K562 treated with DMSO at 1 percent for 24 hours (cell line): ENCODE measurements around the gene HES3. TPM values are rescaled to one million over a fixed set of nuclear protein-coding genes. Genes with fewer than 3 reads are reported as not detected.

ENCODE experiments used
- total RNA-seq: library from RNA; unstranded; fragments of 300-600 nt; gene quantifications from 2 replicates; pipeline ENCODE4 v1.2.3, GENCODE V29; 2022; ENCODE audit warnings: low read depth; ENCODE audit not compliant: insufficient read depth

HES3 gene, protein sequence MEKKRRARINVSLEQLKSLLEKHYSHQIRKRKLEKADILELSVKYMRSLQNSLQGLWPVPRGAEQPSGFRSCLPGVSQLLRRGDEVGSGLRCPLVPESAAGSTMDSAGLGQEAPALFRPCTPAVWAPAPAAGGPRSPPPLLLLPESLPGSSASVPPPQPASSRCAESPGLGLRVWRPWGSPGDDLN
- not detected in 2 replicates for total RNA-seq

DNA sequence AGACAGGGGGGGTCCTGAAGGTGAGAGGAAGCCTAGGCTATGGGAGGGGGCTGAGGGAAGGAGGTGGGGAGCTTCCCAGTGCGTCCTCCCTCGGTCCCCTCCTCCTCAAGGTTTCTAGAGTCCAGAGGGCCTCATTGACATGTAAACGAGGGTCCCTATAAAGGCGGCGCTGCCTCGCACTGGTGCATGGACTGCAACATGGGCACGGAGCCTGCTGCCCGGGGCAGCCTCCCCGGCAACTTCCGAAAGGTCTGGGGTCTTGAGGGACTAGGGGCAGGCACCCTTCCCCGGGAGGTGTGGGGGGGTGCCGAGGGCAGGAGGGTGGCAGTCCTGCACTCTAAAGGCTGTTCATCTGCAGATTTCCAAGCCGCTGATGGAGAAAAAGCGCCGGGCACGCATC, at the start of gene HES3:
Gene HES3 (plus strand): TSS at position 187 of the 400 bp plus-strand sequence. CDS start 187 bp downstream, at position 374.

DNA sequence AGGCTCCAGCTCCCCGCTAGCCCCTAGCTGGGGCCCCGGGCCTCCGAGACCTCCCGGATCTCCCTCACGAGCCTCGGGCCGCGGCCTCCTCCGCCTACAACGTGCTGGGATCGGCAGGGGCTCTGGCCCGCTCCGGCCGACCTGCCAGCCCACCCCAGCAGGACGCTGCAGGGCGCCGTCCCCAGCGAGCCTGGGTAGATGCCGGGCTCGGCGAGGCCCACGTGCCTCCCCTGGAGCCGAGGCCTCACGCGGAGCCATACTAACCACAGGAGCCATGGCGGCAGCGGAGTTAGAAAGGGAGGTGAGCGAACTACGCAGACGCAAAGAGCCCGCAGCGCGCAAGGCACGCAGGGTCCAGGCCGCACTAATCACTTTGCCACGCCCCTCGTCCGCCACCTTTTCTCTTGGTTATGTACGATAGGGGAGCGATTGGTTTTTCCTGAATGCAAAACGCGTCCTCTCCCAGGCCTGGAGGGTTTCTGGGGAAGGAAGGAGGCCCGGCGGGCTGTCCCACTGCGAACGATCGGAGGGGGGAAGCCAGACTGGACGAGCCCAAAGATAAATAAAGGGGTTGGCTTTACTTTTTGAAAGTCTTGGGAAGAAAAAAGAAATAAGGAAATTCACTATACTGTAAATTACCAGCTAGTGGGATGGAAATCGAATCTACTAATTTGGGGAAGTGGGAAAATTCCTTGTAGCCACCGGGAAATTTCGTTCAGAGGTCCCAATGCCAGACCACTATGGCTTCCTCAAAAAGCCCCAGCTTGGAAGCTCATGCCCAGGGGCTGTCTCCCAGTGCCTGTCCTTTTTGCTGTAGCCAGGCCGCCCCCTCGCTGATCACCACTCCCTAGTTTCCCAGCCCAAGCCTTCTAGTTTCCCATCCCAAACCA, 44.4 kb upstream of the HES3 start, which contains the start of gene RPL22:
Gene RPL22 (minus strand): TSS at position 298 of the 890 bp plus-strand sequence. CDS start 22 bp downstream, at position 276.

DNA sequence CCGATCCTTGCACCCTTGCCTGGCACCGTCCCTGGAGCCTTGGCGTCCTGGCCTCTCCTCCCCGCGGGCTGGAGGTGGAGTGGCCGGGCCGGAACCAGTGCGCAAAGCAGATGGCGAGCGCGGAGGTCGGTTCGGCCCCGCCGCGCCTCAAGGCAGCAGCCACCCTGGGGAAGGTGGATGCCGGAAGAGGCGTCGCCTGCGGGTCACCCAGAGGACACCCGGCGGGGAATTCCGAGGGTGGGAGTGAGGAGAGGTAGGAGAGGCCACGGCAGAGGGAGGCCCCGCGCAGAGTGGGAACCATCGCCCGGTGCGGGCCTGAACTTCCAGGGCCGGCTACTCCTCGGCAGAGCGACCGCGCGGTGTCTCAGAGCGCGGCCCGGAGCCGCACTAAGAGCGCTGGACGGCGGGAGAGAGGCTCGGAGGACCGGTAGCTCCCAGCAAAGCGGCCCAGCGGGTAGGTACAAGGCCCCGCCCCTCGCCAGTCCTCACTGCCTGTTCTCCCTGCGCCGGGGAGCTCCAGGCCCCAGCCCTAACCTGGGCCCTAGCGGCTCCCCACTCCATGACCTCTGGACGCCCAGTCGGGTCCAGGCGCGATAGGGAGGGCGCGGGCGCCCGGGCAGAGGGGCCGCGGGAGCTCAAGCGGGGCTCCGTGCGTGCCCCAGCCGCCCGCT, 38.0 kb upstream of the HES3 start, which contains the start of gene RNF207:
Gene RNF207 (plus strand): TSS at position 271 of the 671 bp plus-strand sequence. CDS start 417 bp downstream, outside the sequence.

DNA sequence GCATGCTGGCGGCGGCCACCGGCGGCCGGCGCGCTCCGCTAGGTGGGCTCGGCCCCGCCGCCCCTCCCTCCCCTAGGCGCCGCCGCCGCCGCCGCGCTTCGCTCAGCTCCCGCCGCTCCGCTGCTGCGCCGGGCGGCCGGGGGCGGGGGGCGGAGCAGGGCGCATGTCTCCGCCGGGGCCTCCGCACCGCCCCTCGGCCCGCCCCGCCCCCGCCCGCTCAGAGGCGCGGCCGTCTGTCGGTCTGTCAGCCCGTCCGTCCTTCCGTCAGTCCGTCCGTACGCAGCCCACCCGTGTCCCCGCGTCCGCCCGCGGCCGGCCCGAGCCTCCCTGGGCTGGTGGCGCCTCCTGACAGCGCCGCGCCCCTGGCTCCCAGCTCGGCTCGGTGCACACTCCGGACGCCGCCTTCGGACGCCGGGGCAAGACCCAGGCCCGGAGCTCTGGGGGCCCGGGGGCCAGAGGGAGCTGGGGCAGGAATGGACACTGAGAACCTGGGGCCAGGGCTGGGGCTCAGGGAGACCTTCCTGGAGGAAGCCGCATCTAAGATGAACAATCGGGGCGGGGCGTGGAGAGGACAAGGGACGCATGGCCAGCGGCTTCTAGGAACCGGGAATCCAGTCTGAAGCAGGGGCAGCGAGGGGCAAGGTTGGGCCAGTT, 17.1 kb downstream of the HES3 start, which contains the start of gene GPR153:
Gene GPR153 (minus strand): TSS at position 138 of the 654 bp plus-strand sequence. CDS start 6,193 bp downstream, outside the sequence.

Other genes with a start within 250 kb of the HES3 start
- gene KCNAB2, start 198.3 kb upstream of the HES3 start, total RNA-seq: 30.7 and 32.0 TPM in 2 replicates
- 0.06 and 0.12 TPM in 2 replicates for gene CHD5, start 63.9 kb upstream of the HES3 start, total RNA-seq
- 280 and 312 TPM in 2 replicates for gene RPL22, start 44.6 kb upstream of the HES3 start, total RNA-seq
- gene RNF207, start 38.1 kb upstream of the HES3 start, total RNA-seq: 13.2 and 13.6 TPM in 2 replicates
- gene ICMT, start 8.2 kb upstream of the HES3 start, total RNA-seq: 54.5 and 57.7 TPM in 2 replicates
- gene GPR153, start 16.9 kb downstream of the HES3 start, total RNA-seq: 3.0 and 3.2 TPM in 2 replicates
- 86.2 and 97.4 TPM in 2 replicates for gene ACOT7, start 149.6 kb downstream of the HES3 start, total RNA-seq
- not detected in 2 replicates for gene HES2, start 175.7 kb downstream of the HES3 start, total RNA-seq
- 4.8 and 7.7 TPM in 2 replicates for gene ESPN, start 180.6 kb downstream of the HES3 start, total RNA-seq
- 1.1 TPM in 1 of 2 replicates, not detected in the other for gene TNFRSF25, start 222.0 kb downstream of the HES3 start, total RNA-seq
- gene PLEKHG5, start 247.5 kb downstream of the HES3 start, total RNA-seq: 0.09 TPM in 1 of 2 replicates, not detected in the other